Measurements from ENCODE around the gene TNPO3. TPM values are rescaled to one million over a fixed set of nuclear protein-coding genes. Genes with fewer than 3 reads are reported as not detected.
A peak's percentile ranks its signal among the peaks of the same experiment; 100 is the strongest.
"Not testable (repeated sequence)": the region's sequence is repeated elsewhere in the genome, so short reads cannot be mapped to it uniquely, and the experiment has no call there.

The TNPO3 gene
- total RNA-seq, 1 donor from 2014 or later = 28.6 TPM

GRCh38 chr7:128918016-128918665 lies 136.8 kb downstream of the TNPO3 start:
- intact Hi-C loops (cut with DNase I) = no loop called here
- peak; percentile 13 for DNase-seq (ENCODE audit: low spot score)
- ATAC-seq = no peak

DNA sequence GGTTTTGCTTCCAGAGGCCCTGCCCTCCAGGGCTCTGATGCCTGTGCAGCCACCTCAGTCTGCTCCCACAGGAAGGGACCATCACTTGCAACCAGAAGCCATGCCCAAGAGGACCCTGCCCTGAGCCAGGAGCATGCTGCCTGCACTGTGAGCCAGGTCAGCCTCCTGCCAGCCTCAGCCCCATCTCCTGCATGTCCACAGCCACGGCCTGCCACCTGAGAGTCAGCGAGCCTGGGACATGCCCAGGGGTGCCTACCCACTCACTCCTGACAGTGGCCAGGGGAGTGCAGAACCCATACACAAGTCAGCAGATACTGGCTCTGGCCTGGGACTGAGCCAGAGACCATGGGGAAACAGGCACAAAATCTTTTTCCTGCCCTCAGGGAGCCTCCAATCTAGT lies 137.8 kb downstream of the TNPO3 start:
- intact Hi-C loops (cut with DNase I) = no loop called here
- no peak for ATAC-seq
- peak; percentile 45 for DNase-seq (ENCODE audit: low spot score)

DNA sequence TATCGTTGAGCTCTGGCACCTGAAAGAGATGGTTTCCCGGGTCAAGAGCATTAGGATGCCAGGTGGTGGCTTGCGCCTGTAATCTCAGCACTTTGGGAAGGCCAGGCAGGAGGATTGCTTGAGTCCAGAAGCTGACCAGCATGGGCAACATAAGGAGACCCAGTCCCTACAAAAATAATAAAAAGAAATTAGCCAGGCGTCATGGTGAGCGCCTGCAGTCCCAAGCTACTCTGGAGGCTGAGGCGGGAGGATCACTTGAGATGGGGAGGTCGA lies 138.3 kb downstream of the TNPO3 start:
- DNase-seq (ENCODE audit: low spot score) (peak; percentile 26), ATAC-seq (no peak)
- intact Hi-C loops (cut with DNase I) = no loop called here

GRCh38 chr7:128915841-128916642 lies 138.9 kb downstream of the TNPO3 start:
- ATAC-seq = no peak
- DNase-seq (ENCODE audit: low spot score) = peak; percentile 47
- intact Hi-C loops (cut with DNase I) = no loop called here

DNA sequence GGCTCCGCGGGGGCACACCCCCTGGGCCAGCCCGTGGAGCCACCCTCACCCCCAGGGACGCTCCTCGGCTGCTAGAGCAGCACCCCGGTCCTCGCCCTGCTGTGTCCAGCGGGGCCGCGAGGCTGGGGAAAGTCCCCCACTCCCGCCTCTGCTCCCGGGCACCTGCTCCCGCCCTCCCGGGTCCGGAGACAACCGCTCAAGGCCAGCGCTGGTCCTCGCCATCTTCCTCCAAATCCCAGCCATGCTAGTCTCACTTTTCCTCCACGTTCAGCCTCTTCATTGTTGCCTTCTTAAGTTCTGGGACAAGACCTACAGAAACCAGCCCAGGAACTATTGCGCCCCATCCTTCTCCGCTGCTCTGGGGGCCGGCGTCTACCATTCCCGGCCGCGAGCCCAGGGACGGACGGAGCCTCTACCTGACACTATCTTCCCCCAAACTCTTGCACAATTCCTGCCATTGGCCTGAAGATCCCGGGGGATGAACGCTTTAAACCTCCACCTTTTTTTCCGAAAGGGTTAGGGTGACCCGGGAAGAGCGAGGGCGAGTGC lies 139.6 kb downstream of the TNPO3 start:
- intact Hi-C loops (cut with DNase I) = no loop called here
- DNase-seq (ENCODE audit: low spot score) (peak; percentile 45), ATAC-seq (no peak)

- peak; percentile 35 for DNase-seq (ENCODE audit: low spot score)
- ATAC-seq = no peak
- intact Hi-C loops (cut with DNase I) = no loop called here
Observed at GRCh38 chr7:128914566-128915151, 140.3 kb downstream of the TNPO3 start.

- DNase-seq (ENCODE audit: low spot score) (peak; percentile 38), ATAC-seq (no peak)
- intact Hi-C loops (cut with DNase I) = no loop called here
Observed at GRCh38 chr7:128913870-128914565, 140.9 kb downstream of the TNPO3 start.

DNA sequence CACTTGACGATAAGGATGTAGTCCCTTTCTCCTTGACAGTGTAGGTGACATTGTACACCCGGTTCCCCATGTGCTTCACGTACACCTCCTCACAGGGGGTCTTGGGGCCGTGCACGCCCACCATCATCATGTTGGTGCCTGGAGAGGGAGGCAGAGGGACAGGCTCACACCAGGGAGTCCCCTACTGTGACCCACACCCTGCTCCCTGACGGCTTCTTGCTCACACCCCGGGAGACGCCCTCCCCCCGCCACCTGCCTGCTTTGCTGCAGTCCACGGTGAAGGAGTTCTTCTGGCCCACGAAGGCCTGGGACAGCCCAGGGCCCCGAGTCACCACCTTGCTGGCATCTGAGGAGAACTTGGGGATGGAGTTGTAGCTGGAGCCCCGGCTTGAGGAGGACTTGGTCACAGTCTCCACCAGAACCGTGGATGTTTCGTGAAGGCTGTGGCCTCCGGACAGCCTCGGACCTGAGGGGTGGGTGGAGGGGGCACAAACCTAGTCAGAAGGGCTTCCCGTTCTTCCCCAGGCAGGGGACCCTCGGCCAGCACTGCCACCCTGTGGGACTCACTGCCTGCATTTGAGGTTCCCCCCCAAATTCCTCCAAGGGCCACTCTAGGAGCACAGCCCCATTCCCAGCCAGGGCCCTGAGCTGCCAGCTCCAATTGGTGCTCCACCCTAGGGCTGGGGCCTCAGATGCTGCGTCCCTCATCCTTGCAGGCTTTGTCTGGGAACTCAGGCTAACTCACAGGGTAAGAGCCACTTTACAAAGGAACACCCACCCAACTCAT lies 142.0 kb downstream of the TNPO3 start:
- intact Hi-C loops (cut with DNase I); ATAC-seq: not testable (repeated sequence)
- peak; percentile 17 for DNase-seq (ENCODE audit: low spot score)

GRCh38 chr7:128912281-128912680 lies 142.6 kb downstream of the TNPO3 start:
- DNase-seq (ENCODE audit: low spot score) = peak; percentile 33
- intact Hi-C loops (cut with DNase I) = no loop called here
- ATAC-seq = no peak

DNA sequence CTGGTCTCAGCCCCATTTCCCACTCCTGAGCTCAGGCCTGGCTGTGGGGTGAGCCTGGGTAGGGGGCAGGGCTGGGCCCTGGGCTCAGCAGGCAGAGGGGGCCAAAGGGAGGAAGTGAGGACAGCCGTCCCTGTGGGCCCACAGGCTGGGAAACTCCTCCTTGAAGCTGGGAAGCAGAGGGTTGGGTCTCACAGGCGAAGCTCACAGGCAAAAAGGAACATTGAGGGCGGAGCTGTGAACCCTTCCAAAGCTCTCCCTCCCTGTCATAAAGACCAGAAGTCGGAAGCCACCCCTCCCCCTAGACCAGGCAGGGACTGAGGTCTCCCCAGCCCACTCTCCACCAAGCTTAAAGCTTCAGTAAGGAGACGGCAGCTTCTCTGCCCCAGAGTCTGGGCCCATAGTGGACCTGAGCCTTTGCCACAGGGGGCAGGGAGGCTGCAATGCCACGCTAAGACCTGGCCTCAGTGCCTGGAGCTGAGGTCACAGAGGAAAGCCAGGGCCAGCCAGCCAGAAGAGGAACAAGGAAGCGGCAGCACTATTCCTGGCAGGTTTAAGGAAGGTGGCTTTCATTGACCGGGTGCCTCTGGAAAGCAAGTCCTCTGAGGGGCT lies 143.4 kb downstream of the TNPO3 start:
- ATAC-seq (peak; percentile 29), DNase-seq (ENCODE audit: low spot score) (peak; percentile 49)
- intact Hi-C loops (cut with DNase I) = no loop called here

DNA sequence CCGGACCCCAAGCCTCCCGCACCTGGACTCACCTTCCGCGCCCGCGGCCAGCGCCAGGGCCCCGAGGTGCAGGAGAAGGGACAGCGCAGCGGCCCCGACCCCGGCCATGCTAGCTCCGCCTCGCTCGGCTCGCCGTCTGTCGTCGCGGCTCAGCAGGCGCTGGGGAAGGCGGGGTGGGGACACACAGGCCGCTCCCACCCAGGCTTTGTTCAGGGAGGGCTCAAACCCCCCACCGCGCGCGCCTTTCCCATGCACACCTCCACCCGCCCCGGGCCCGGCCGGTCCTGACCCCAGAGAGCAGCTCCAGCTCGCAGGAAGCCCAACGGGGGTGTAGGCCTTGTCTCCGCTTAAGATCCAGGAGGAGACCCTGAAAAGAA lies 144.4 kb downstream of the TNPO3 start, which contains the start of gene KCP:
KCP (minus strand) TSS at position 141 of the 377 bp plus-strand sequence; CDS start at position 108, 33 bp downstream.
- ATAC-seq = no peak
- intact Hi-C loops (cut with DNase I) = no loop called here
- DNase-seq (ENCODE audit: low spot score) = peak; percentile 55

DNA sequence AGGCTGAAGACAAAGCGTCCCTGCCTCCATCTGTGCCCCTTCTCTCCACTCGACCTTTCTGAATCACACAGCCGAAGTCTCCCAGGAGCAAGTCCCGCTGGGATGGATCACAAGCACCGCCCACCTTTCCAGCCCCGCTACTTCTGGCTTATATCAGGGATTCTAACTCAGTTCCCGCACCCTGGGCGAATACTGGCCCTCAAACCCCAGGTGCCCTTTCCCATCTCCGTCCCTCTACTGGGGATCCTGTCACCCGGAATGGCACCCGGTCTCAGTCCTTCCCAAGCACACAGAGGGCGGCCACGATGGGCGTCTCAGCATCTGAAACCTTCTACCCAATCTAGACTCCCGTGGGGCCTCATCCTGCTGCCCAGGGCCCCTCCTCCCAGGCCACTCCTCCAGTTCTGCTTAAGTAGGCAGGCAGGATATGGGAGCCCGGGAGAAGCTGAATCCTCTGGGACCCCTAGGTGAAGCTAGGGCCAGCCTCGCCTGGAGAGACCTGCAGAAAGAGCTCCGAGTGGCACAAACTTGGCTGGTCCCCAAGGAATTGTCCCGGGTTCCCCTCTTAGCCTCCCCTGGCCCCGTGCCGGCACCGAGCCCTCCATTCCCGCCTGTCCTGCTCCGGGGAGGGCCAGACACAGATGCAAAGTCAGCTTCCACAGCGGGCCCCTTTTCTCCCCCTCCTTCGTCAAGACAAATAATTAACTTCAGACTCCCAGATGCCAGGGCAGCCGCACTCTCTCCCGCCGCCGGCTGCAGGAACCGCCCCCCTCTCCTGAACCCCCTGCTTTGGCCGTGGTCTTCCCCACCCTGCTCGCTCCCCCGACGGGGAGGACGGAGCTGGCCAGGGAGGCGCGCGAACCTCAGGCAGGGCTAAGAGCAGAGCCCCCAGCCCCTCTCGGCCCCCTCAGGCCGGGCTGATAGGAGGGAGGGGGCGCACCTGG lies 145.0 kb downstream of the TNPO3 start:
- DNase-seq (ENCODE audit: low spot score) (peak; percentile 54), ATAC-seq (peak; percentile 7)
- intact Hi-C loops (cut with DNase I) = loop anchor here (10.0 kb wide), 1 partner anchor 185 kb away; no protein-coding TSS in a partner anchor

DNA sequence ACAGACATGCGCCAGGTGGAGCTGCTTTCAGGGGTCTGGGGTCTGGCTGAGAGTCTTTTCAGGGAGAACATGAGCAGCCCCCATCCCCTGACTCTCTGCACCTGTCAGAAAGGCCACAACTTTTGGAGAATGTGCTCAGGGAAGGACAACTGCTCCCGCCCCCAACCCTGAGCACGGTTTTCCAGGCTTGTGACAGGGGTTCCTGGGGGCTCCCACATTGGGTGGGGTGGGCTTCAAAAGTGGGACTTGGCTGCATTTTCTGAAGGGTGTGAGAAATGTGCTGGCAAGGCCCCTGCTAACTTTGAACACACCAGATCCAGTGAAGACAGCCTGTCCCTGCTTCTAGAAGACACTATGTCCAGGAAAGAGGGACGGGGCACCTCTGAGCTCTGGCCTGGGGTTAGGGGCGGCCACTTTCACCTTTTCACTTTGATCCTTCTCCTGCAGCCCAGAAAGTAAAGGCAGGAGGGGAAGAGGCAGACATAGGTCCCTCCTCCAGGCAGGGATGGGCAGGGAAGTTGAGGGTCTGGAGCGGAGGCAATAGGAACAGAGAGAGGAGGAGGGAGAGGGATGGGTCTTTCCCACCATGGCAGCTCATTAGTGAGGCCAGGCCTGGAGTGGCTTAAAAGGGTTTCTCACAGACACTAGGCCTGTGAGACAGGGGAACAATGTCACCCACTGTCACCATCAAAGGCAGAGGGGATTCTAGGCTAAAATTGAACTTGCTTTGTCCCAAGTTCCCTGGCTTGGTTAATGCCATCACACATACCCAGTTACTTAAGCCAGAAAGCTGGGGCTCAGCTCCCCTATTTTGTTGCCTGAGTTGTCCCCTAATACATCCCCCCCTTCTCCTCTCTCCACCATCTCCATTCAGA lies 145.9 kb downstream of the TNPO3 start:
- DNase-seq (ENCODE audit: low spot score) (peak; percentile 19), ATAC-seq (no peak)
- intact Hi-C loops (cut with DNase I) = loop anchor here (10.0 kb wide), 1 partner anchor 186 kb away; no protein-coding TSS in a partner anchor

DNA sequence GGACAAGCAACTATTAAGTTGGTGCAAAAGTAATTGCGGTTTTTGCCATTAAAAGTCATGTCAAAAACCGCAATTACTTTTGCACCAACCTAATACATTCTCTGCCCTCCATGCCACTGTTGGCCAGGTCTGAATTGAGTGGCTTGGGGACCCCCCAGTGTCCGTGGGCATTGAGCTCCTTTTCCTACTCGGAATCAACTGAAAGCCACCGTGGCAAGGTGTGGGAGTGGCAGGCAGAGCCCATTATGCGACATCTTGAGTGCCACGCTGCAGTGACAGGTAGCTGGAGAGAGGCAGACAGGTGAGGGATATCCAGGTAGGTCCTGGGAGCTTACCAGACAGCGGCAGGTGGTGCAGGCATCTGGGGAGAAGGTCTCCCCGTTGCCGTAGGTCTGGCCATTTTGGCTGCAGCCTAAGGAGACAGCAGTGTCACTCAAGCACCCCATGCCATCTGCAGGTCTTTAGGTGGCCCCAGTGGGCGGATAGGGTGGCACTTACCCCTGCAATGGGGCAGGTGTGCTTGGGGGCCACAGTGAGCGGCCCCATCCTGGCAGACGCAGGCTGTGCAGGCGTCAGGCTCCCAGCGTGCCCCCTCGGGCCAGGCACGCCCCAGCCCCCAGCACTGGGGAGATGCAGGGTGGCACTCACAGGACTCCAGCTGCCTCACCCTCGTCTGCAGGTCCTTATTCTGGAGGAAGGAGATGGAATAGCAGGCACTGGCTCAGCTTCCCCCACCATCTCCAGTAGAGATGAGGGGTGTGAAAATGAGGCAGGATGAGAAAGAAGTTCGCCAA lies 147.9 kb downstream of the TNPO3 start:
- intact Hi-C loops (cut with DNase I) = loop anchor here (10.0 kb wide), 1 partner anchor 188 kb away; no protein-coding TSS in a partner anchor
- DNase-seq (ENCODE audit: low spot score) (peak; percentile 38), ATAC-seq (no peak)
